GM11168 (cell line): ENCODE results near the gene PPEF2.

Experiments used
- in situ Hi-C: fragments of 300-500 bp; cut with MboI; formaldehyde crosslinking; loops from one replicate; pipeline ENCODE4 v1.12.0; 2022; ENCODE audit warnings: low sequenced_read_pairs; ENCODE audit not compliant: unreplicated experiment

PPEF2 gene

GRCh38 chr4:75843596-75843995, 58.7 kb downstream of the PPEF2 start:
- in situ Hi-C loops: no loop called here

- in situ Hi-C loops: no loop called here
Measured at GRCh38 chr4:75841641-75842520, 60.4 kb downstream of the PPEF2 start.

DNA sequence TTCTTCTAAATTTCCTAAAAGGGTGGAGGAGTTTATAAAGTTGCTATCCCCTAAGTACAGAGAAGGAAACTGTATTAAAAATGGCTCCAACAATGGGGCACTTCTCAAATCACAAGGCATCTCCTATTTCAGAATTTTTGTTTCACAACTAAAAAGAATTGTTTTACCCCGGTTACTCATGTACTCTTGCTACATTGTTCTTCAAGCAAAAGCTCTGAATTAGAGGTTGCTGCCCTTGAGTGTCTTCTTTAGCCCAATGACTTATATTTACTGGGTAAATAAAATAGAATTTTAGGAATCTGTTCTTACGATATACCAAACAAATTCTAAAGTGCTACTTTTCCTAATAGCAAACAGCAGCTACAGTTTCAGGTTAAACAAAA, 67.5 kb downstream of the PPEF2 start:
- in situ Hi-C loops: no loop called here

GRCh38 chr4:75834095-75834771, 68.0 kb downstream of the PPEF2 start:
- in situ Hi-C loops: no loop called here

DNA sequence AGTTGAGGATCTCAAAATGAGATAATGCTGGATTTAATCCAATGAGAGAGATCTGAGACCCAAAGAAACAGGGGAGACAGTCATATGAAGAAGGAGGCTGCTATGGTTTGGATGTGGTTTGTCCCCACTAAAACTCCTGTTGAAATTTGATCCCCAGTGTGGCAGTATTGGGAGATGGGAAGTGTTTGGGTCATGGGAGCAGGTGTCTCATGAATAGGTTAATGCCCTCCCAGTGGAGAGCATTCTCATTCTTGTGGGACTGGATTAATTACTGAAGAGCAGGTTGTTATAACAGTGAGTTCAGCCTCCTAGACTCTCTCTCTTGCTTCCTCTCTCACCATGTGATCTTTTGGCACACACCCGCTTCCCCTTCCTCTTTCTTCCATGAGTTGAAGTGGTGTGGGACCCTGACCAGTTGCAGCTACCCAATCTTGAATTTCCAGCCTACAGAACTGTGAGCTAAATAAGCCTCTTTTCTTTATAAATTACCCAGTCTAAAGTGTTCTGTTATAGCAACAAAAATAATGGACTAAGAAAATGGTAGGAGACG, 70.3 kb downstream of the PPEF2 start:
- in situ Hi-C loops: no loop called here

GRCh38 chr4:75830906-75831305, 71.3 kb downstream of the PPEF2 start:
- in situ Hi-C loops: no loop called here

- in situ Hi-C loops: no loop called here
Measured at GRCh38 chr4:75823812-75824211, 78.4 kb downstream of the PPEF2 start.

DNA sequence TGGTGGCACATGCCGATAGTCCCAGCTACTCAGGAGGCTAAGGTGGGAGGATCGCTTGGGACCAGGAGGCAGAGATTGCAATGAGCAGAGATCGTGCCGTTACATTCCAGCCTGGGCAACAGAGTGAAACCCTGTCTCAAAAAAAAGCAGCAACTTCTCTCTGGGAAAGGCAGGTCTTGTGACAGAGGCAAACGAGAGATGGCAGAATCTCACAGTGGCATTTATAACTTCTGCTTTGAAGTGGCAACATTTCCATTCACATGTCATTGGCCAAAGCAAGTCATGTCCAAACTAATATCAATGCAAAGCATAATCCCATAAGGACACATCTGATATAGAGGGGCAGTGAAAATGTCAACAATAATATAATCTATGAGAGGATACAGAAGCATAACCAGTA, 79.8 kb downstream of the PPEF2 start:
- in situ Hi-C loops: no loop called here

GRCh38 chr4:75821966-75822365, 80.3 kb downstream of the PPEF2 start:
- in situ Hi-C loops: no loop called here

DNA sequence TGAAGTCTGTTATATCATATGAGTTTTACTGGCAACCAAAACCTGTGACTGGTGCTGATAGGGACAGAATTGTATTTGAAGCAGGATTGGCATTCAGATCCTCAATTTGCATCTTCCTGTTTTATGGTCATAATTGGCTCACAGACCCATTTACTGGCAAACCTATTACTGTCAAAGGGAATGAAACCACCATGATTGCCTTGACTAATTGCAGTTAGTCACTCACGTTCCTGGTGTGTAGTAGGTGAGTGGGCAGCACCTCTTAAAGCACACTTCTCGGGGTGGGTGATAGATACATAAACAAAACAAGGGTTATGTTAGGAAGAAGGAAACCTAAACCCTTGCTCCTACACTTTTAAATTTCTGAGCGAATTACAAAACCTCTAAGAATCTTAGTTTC, 81.0 kb downstream of the PPEF2 start:
- in situ Hi-C loops: no loop called here

DNA sequence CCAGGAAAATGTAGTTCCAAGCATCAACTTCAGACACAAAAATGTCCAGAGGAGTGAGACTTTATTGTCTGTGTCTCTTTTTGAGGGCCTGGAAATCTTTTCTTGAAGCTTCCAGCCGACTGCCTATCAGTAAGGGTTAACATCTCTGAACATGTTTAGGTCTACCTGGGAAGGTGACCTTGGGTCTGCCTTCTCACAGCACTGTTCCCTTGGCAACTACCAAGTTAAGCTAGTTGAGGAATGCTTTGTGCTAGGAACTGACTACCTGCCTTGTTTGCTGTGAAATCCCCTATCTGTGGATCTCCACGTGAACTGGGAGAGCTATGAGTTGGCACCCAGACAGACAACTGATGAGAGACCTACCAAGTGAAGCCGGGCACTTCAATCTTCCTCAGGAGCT, 81.6 kb downstream of the PPEF2 start:
- in situ Hi-C loops: no loop called here

DNA sequence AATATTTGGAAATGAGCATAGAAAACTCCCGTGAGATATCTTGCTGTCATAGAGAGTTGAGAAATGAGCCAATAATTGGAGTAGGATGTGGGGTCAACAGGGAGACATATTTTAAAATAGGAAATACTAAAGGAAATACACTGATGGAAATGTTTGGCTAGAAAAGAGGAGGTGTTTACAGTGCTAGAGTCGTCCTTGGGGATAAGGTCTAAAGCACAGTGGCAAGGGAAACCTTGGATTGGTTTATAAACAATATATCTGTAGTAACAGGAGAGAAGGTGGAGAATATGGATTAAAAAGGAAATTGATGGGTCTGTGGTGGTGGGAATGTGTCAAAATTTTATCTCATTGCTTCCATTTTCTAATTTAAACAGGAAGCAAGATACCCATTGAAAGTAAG, 82.1 kb downstream of the PPEF2 start:
- in situ Hi-C loops: no loop called here

GRCh38 chr4:75819121-75819520, 83.1 kb downstream of the PPEF2 start:
- in situ Hi-C loops: no loop called here

DNA sequence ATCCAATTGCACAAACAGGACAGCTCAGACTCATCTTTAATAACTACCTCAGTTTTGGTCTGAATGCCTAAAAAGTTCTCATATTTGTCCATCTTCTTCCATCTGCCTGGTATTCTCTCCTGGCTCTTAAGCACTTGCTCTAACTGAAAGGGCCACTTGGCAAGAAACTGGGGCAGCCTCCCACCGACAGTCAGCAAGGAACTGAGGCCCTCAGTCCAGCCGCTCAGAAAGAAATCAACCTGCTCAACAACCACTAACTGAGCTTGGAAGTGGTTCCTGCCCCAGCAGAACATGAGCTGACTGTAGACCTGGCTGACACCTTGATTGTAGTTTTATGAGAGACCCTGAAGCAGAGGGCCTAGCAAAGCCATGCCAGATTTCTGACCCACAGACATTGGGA, 84.4 kb downstream of the PPEF2 start:
- in situ Hi-C loops: no loop called here
